ENCODE data around the gene LMLN.

The LMLN gene

GRCh38 chr3:198025644-198026043, 65.6 kb downstream of the LMLN start:
- Histone ChIP-seq H3K4me1 (ENCODE audit: control insufficient read depth, insufficient read depth, low read length) (no peaks in the 10 kb centered on the region), H3K27me3 (ENCODE audit: control insufficient read depth, insufficient read depth, low read length) (no peaks in the 10 kb centered on the region), H3K9me3 (ENCODE audit: control insufficient read depth, insufficient read depth, low read length) (no peaks in the 10 kb centered on the region), H3K4me3 (ENCODE audit: low read length) (no peak overlapping the region), H3K36me3 (ENCODE audit: control insufficient read depth, insufficient read depth, low read length) (no peaks in the 10 kb centered on the region), H3K27ac (ENCODE audit: low read length) (no peak overlapping the region)
- no CpG with 5 or more reads among the region's 8 CpGs for WGBS (ENCODE audit: insufficient coverage, insufficient read length)
- DNase-seq (ENCODE audit: low read depth, low spot score): no peak

- no peaks in the 10 kb centered on the region for H3K9me3 ChIP-seq (ENCODE audit: control insufficient read depth, insufficient read depth, low read length)
- no peaks in the 10 kb centered on the region for H3K36me3 ChIP-seq (ENCODE audit: control insufficient read depth, insufficient read depth, low read length)
- H3K4me3 ChIP-seq (ENCODE audit: low read length): no peak overlapping the region
- H3K27me3 ChIP-seq (ENCODE audit: control insufficient read depth, insufficient read depth, low read length): no peaks in the 10 kb centered on the region
- WGBS (ENCODE audit: insufficient coverage, insufficient read length): 100% methylated on average over 1 of the region's 5 CpGs
- DNase-seq (ENCODE audit: low read depth, low spot score): no peak
- no peak overlapping the region for H3K27ac ChIP-seq (ENCODE audit: low read length)
- H3K4me1 ChIP-seq (ENCODE audit: control insufficient read depth, insufficient read depth, low read length): no peaks in the 10 kb centered on the region
These were observed 66.6 kb downstream of the LMLN start for GRCh38 chr3:198026620-198027019.

- 100% methylated on average over 3 of the region's 17 CpGs for WGBS (ENCODE audit: insufficient coverage, insufficient read length)
- H3K27ac ChIP-seq (ENCODE audit: low read length): no peak overlapping the region
- no peaks in the 10 kb centered on the region for H3K4me1 ChIP-seq (ENCODE audit: control insufficient read depth, insufficient read depth, low read length)
These were observed 67.2 kb downstream of the LMLN start for GRCh38 chr3:198027045-198027798.

GRCh38 chr3:198027799-198028390, 67.9 kb downstream of the LMLN start:
- Histone ChIP-seq H3K4me1 (ENCODE audit: control insufficient read depth, insufficient read depth, low read length) (no peaks in the 10 kb centered on the region), H3K36me3 (ENCODE audit: control insufficient read depth, insufficient read depth, low read length) (no peaks in the 10 kb centered on the region), H3K27ac (ENCODE audit: low read length) (no peak overlapping the region), H3K9me3 (ENCODE audit: control insufficient read depth, insufficient read depth, low read length) (no peaks in the 10 kb centered on the region), H3K27me3 (ENCODE audit: control insufficient read depth, insufficient read depth, low read length) (no peaks in the 10 kb centered on the region), H3K4me3 (ENCODE audit: low read length) (no peak overlapping the region)
- DNase-seq (ENCODE audit: low read depth, low spot score): no peak
- no CpG with 5 or more reads among the region's 13 CpGs for WGBS (ENCODE audit: insufficient coverage, insufficient read length)

More at GRCh38 chr3:198027045-198027798, 67.2 kb downstream of the LMLN start:
- Histone ChIP-seq H3K9me3 (ENCODE audit: control insufficient read depth, insufficient read depth, low read length) (no peaks in the 10 kb centered on the region), H3K27me3 (ENCODE audit: control insufficient read depth, insufficient read depth, low read length) (no peaks in the 10 kb centered on the region), H3K4me3 (ENCODE audit: low read length) (no peak overlapping the region), H3K36me3 (ENCODE audit: control insufficient read depth, insufficient read depth, low read length) (no peaks in the 10 kb centered on the region)
- DNase-seq (ENCODE audit: low read depth, low spot score): no peak

GRCh38 chr3:198028718-198029117, 68.7 kb downstream of the LMLN start:
- Histone ChIP-seq H3K9me3 (ENCODE audit: control insufficient read depth, insufficient read depth, low read length) (no peaks in the 10 kb centered on the region), H3K36me3 (ENCODE audit: control insufficient read depth, insufficient read depth, low read length) (no peaks in the 10 kb centered on the region), H3K4me1 (ENCODE audit: control insufficient read depth, insufficient read depth, low read length) (no peaks in the 10 kb centered on the region), H3K27ac (ENCODE audit: low read length) (no peak overlapping the region), H3K4me3 (ENCODE audit: low read length) (no peak overlapping the region), H3K27me3 (ENCODE audit: control insufficient read depth, insufficient read depth, low read length) (no peaks in the 10 kb centered on the region)
- WGBS (ENCODE audit: insufficient coverage, insufficient read length): no CpG with 5 or more reads among the region's 6 CpGs
- DNase-seq (ENCODE audit: low read depth, low spot score): no peak

- DNase-seq (ENCODE audit: low read depth, low spot score): no peak
- Histone ChIP-seq H3K36me3 (ENCODE audit: control insufficient read depth, insufficient read depth, low read length) (no peaks in the 10 kb centered on the region), H3K27me3 (ENCODE audit: control insufficient read depth, insufficient read depth, low read length) (no peaks in the 10 kb centered on the region), H3K9me3 (ENCODE audit: control insufficient read depth, insufficient read depth, low read length) (no peaks in the 10 kb centered on the region), H3K4me3 (ENCODE audit: low read length) (no peak overlapping the region), H3K27ac (ENCODE audit: low read length) (no peak overlapping the region), H3K4me1 (ENCODE audit: control insufficient read depth, insufficient read depth, low read length) (no peaks in the 10 kb centered on the region)
- WGBS (ENCODE audit: insufficient coverage, insufficient read length): no CpG with 5 or more reads among the region's 8 CpGs
These were observed 70.1 kb downstream of the LMLN start for GRCh38 chr3:198030125-198030524.

GRCh38 chr3:198030726-198031125, 70.7 kb downstream of the LMLN start:
- H3K4me3 ChIP-seq (ENCODE audit: low read length): no peak overlapping the region
- WGBS (ENCODE audit: insufficient coverage, insufficient read length): no CpG with 5 or more reads among the region's 13 CpGs
- H3K27me3 ChIP-seq (ENCODE audit: control insufficient read depth, insufficient read depth, low read length): no peaks in the 10 kb centered on the region
- H3K4me1 ChIP-seq (ENCODE audit: control insufficient read depth, insufficient read depth, low read length): no peaks in the 10 kb centered on the region
- H3K36me3 ChIP-seq (ENCODE audit: control insufficient read depth, insufficient read depth, low read length): no peaks in the 10 kb centered on the region
- H3K9me3 ChIP-seq (ENCODE audit: control insufficient read depth, insufficient read depth, low read length): no peaks in the 10 kb centered on the region
- DNase-seq (ENCODE audit: low read depth, low spot score): no peak
- no peak overlapping the region for H3K27ac ChIP-seq (ENCODE audit: low read length)

- H3K27ac ChIP-seq (ENCODE audit: low read length): no peak overlapping the region
- no peaks in the 10 kb centered on the region for H3K4me1 ChIP-seq (ENCODE audit: control insufficient read depth, insufficient read depth, low read length)
- WGBS (ENCODE audit: insufficient coverage, insufficient read length): no CpG with 5 or more reads among the region's 18 CpGs
- DNase-seq (ENCODE audit: low read depth, low spot score): no peak
- H3K4me3 ChIP-seq (ENCODE audit: low read length): no peak overlapping the region
- H3K27me3 ChIP-seq (ENCODE audit: control insufficient read depth, insufficient read depth, low read length): no peaks in the 10 kb centered on the region
- no peaks in the 10 kb centered on the region for H3K9me3 ChIP-seq (ENCODE audit: control insufficient read depth, insufficient read depth, low read length)
- no peaks in the 10 kb centered on the region for H3K36me3 ChIP-seq (ENCODE audit: control insufficient read depth, insufficient read depth, low read length)
These were observed 72.3 kb downstream of the LMLN start for GRCh38 chr3:198032039-198032936.

GRCh38 chr3:198043119-198043518, 83.1 kb downstream of the LMLN start:
- WGBS (ENCODE audit: insufficient coverage, insufficient read length): no CpG with 5 or more reads among the region's 9 CpGs
- H3K27ac ChIP-seq (ENCODE audit: low read length): no peak overlapping the region
- 0 out of 2 replicates have a peak, but pooled peaks cover 2% of the 10 kb centered on the region for H3K36me3 ChIP-seq (ENCODE audit: control insufficient read depth, insufficient read depth, low read length)
- no peaks in the 10 kb centered on the region for H3K9me3 ChIP-seq (ENCODE audit: control insufficient read depth, insufficient read depth, low read length)
- no peak for DNase-seq (ENCODE audit: low read depth, low spot score)
- no peaks in the 10 kb centered on the region for H3K27me3 ChIP-seq (ENCODE audit: control insufficient read depth, insufficient read depth, low read length)
- H3K4me1 ChIP-seq (ENCODE audit: control insufficient read depth, insufficient read depth, low read length): no peaks in the 10 kb centered on the region
- no peak overlapping the region for H3K4me3 ChIP-seq (ENCODE audit: low read length)

- H3K4me1 ChIP-seq (ENCODE audit: control insufficient read depth, insufficient read depth, low read length): no peaks in the 10 kb centered on the region
- H3K36me3 ChIP-seq (ENCODE audit: control insufficient read depth, insufficient read depth, low read length): no peaks in the 10 kb centered on the region
- no peaks in the 10 kb centered on the region for H3K27me3 ChIP-seq (ENCODE audit: control insufficient read depth, insufficient read depth, low read length)
- no peak for DNase-seq (ENCODE audit: low read depth, low spot score)
- H3K27ac ChIP-seq (ENCODE audit: low read length): no peak overlapping the region
- no peaks in the 10 kb centered on the region; the same call in 1 of the 2 replicates for H3K9me3 ChIP-seq (ENCODE audit: control insufficient read depth, insufficient read depth, low read length)
- no peak overlapping the region for H3K4me3 ChIP-seq (ENCODE audit: low read length)
- WGBS (ENCODE audit: insufficient coverage, insufficient read length): no CpG with 5 or more reads among the region's 8 CpGs
These were observed 86.3 kb downstream of the LMLN start for GRCh38 chr3:198046120-198046857.
